ENCODE data around the gene ZC3H10. TPM values are rescaled to one million over a fixed set of nuclear protein-coding genes. Genes with fewer than 3 reads are reported as not detected.
A peak's percentile ranks its signal among the peaks of the same experiment; 100 is the strongest.

ZC3H10 gene
- total and polyA plus RNA-seq, 2 of the 13 experiments (the other 11 are each of a cell fraction or from before 2014, with no cell fraction given): 0.70 to 2.3 TPM

DNA sequence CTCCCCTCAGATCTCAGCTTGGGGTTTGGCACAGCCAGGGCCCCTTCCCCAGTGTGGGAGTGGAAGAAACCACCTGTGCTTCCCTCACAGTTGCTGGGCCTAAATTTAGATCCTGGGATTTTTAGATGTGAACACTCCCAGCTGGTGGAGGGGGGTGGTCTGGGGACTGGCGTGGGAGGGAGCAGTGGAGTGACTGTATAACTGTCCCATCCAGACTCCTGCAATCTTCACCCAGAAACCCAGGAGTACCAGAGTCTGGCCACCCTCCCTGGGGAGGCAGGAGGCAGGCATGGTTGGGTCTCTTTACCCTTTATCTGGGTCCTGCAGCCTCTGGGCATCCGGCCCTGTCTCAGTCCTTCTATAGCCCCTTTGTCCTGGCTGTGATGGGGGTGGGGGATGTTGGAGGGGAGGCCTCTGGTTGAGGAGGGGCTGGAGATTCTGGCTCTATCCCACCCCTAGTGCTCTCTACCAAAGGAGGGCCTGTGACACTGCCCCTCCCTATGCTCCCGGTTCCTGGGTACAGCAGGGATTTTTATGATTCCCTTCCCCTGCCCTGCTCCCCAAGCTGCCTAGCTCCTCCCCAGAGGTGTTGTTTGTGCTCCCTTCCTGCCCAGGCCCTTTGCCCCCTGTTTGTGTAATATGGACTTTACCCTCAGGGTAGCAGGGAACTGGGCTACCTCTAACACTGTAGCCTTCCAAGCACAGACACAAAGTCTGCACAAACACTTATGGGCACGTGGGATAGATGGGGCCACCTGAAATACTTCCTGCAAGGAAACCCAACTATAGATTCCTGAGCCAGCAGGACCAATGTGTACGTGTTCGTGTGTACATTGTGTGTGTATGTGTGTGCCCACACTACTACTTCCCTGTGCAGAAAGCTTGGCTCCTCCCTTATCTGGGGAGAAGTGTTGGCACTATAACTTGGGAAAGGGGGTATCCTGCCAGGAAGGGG, 36.4 kb upstream of the ZC3H10 start (continued):
- TF ChIP-seq, protein P1, sequence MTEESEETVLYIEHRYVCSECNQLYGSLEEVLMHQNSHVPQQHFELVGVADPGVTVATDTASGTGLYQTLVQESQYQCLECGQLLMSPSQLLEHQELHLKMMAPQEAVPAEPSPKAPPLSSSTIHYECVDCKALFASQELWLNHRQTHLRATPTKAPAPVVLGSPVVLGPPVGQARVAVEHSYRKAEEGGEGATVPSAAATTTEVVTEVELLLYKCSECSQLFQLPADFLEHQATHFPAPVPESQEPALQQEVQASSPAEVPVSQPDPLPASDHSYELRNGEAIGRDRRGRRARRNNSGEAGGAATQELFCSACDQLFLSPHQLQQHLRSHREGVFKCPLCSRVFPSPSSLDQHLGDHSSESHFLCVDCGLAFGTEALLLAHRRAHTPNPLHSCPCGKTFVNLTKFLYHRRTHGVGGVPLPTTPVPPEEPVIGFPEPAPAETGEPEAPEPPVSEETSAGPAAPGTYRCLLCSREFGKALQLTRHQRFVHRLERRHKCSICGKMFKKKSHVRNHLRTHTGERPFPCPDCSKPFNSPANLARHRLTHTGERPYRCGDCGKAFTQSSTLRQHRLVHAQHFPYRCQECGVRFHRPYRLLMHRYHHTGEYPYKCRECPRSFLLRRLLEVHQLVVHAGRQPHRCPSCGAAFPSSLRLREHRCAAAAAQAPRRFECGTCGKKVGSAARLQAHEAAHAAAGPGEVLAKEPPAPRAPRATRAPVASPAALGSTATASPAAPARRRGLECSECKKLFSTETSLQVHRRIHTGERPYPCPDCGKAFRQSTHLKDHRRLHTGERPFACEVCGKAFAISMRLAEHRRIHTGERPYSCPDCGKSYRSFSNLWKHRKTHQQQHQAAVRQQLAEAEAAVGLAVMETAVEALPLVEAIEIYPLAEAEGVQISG (CRISPR knock-in tag; IDR thresholded peaks at IDR 0.05): peak; percentile 90
- peak; percentile 44; the same call in 1 of the 2 replicates for TF ChIP-seq RELA (CRISPR knock-in tag; IDR thresholded peaks at IDR 0.05)
- TF ChIP-seq ZMAT3 (CRISPR knock-in tag; conservative IDR thresholded peaks at IDR 0.05): peak; percentile 97
- no peak for TF ChIP-seq PHB2 (IDR thresholded peaks at IDR 0.05; ENCODE audit: partially characterized antibody)
- TF ChIP-seq SNAI1 (CRISPR knock-in tag; IDR thresholded peaks at IDR 0.05; ENCODE audit: borderline replicate concordance): no peak
- peak; percentile 93 for TF ChIP-seq ZNF678 (CRISPR knock-in tag; IDR thresholded peaks at IDR 0.05)
- TF ChIP-seq BHLHE40 (IDR thresholded peaks at IDR 0.05; ENCODE audit: low read length): peak; percentile 90
- TF ChIP-seq RBFOX2 (IDR thresholded peaks at IDR 0.05; ENCODE audit: low read depth, low read length): peak; percentile 48
- no peak for TF ChIP-seq SIN3B (IDR thresholded peaks at IDR 0.05; ENCODE audit: low read length)
- no peak for TF ChIP-seq TRIM22 (IDR thresholded peaks at IDR 0.05)
- TF ChIP-seq RARG (CRISPR knock-in tag; IDR thresholded peaks at IDR 0.05; ENCODE audit: low read depth): peak; percentile 97; the same call in 1 of the 2 replicates
- peak; percentile 85 for TF ChIP-seq ZNF441 (CRISPR knock-in tag; IDR thresholded peaks at IDR 0.05; ENCODE audit: borderline replicate concordance)
- TF ChIP-seq ZNF275 (CRISPR knock-in tag; IDR thresholded peaks at IDR 0.05; ENCODE audit: borderline replicate concordance): no peak
- no peak for TF ChIP-seq ZNF484 (CRISPR knock-in tag; IDR thresholded peaks at IDR 0.05; ENCODE audit: borderline replicate concordance, low read depth)
- TF ChIP-seq SMARCC2 (IDR thresholded peaks at IDR 0.05): no peak
- peak; percentile 73; the same call in 1 of the 2 replicates for TF ChIP-seq ZNF510 (CRISPR knock-in tag; IDR thresholded peaks at IDR 0.05; ENCODE audit: low read depth)
- peak; percentile 100 for TF ChIP-seq ZNF263 (CRISPR knock-in tag; IDR thresholded peaks at IDR 0.05)
- TF ChIP-seq, protein P2, sequence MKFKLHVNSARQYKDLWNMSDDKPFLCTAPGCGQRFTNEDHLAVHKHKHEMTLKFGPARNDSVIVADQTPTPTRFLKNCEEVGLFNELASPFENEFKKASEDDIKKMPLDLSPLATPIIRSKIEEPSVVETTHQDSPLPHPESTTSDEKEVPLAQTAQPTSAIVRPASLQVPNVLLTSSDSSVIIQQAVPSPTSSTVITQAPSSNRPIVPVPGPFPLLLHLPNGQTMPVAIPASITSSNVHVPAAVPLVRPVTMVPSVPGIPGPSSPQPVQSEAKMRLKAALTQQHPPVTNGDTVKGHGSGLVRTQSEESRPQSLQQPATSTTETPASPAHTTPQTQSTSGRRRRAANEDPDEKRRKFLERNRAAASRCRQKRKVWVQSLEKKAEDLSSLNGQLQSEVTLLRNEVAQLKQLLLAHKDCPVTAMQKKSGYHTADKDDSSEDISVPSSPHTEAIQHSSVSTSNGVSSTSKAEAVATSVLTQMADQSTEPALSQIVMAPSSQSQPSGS (CRISPR knock-in tag; IDR thresholded peaks at IDR 0.05): peak; percentile 96
- peak; percentile 78 for TF ChIP-seq ZNF629 (CRISPR knock-in tag; conservative IDR thresholded peaks at IDR 0.05)
- peak; percentile 87 for TF ChIP-seq THAP11 (CRISPR knock-in tag; IDR thresholded peaks at IDR 0.05)
- peak; percentile 98 for TF ChIP-seq ZNF792 (CRISPR knock-in tag; IDR thresholded peaks at IDR 0.05)
- TF ChIP-seq HNRNPLL (IDR thresholded peaks at IDR 0.05; ENCODE audit: low read depth, low read length, poor library complexity, severe bottlenecking): no peak
- peak; percentile 71 for TF ChIP-seq JARID2 (CRISPR knock-in tag; IDR thresholded peaks at IDR 0.05; ENCODE audit: insufficient replicate concordance)
- peak; percentile 99; the same call in 1 of the 2 replicates for TF ChIP-seq ZBTB20 (CRISPR knock-in tag; IDR thresholded peaks at IDR 0.05; ENCODE audit: borderline replicate concordance, low read depth)

All from HepG2 (cell line).